ENCODE results near the gene SCRN1. TPM values are rescaled to one million over a fixed set of nuclear protein-coding genes. Genes with fewer than 3 reads are reported as not detected.

SCRN1 gene
- total RNA-seq, 2 donors from 2014 or later, result 33.8 to 99.8 TPM

- intact Hi-C loops (cut with DNase I), result no loop called here
- Histone ChIP-seq H3K9me3 (no peaks in the 10 kb centered on the region), H3K4me3 (no peak overlapping the region), H3K27ac (no peak overlapping the region), H3K4me1 (replicated peaks) (no peaks in the 10 kb centered on the region), H3K36me3 (no peaks in the 10 kb centered on the region), H3K27me3 (replicated peaks; ENCODE audit: insufficient read depth) (no peaks in the 10 kb centered on the region)
- 59% methylated on average over 4 of the region's 4 CpGs for WGBS
- TF ChIP-seq CTCF (IDR thresholded peaks at IDR 0.05) (no peak), POLR2AphosphoS5 (IDR thresholded peaks at IDR 0.05) (no peak)
- DNase-seq (ENCODE audit: low spot score), result no peak
Observed at GRCh38 chr7:29890251-29890650, 99.3 kb downstream of the SCRN1 start.

- Histone ChIP-seq H3K36me3 (no peaks in the 10 kb centered on the region), H3K4me1 (replicated peaks) (no peaks in the 10 kb centered on the region), H3K27ac (no peak overlapping the region), H3K9me3 (no peaks in the 10 kb centered on the region), H3K4me3 (no peak overlapping the region), H3K27me3 (replicated peaks; ENCODE audit: insufficient read depth) (no peaks in the 10 kb centered on the region)
- intact Hi-C loops (cut with DNase I), result no loop called here
- DNase-seq (ENCODE audit: low spot score), result no peak
- WGBS, result 95% methylated on average over 5 of the region's 5 CpGs
- TF ChIP-seq POLR2AphosphoS5 (IDR thresholded peaks at IDR 0.05), result no peak
- no peak for TF ChIP-seq POLR2A (IDR thresholded peaks at IDR 0.05)
- no peak for TF ChIP-seq CTCF (IDR thresholded peaks at IDR 0.05)
Observed at GRCh38 chr7:29889288-29889687, 100.3 kb downstream of the SCRN1 start.

- H3K4me3 ChIP-seq, result no peak overlapping the region
- no peak for DNase-seq (ENCODE audit: low spot score)
- no peaks in the 10 kb centered on the region for H3K9me3 ChIP-seq
- 85% methylated on average over 7 of the region's 7 CpGs for WGBS
- H3K4me1 ChIP-seq (replicated peaks), result no peaks in the 10 kb centered on the region
- H3K27me3 ChIP-seq (replicated peaks; ENCODE audit: insufficient read depth), result no peaks in the 10 kb centered on the region
- H3K36me3 ChIP-seq, result no peaks in the 10 kb centered on the region
- no peak overlapping the region for H3K27ac ChIP-seq
- TF ChIP-seq POLR2A (IDR thresholded peaks at IDR 0.05) (no peak), CTCF (IDR thresholded peaks at IDR 0.05) (no peak), POLR2AphosphoS5 (IDR thresholded peaks at IDR 0.05) (no peak)
- intact Hi-C loops (cut with DNase I), result no loop called here
Observed at GRCh38 chr7:29888006-29888405, 101.6 kb downstream of the SCRN1 start.

- Histone ChIP-seq H3K27me3 (replicated peaks; ENCODE audit: insufficient read depth) (no peaks in the 10 kb centered on the region), H3K36me3 (no peaks in the 10 kb centered on the region), H3K4me3 (no peak overlapping the region), H3K4me1 (replicated peaks) (no peaks in the 10 kb centered on the region), H3K9me3 (no peaks in the 10 kb centered on the region), H3K27ac (no peak overlapping the region)
- intact Hi-C loops (cut with DNase I), result no loop called here
- TF ChIP-seq POLR2A (IDR thresholded peaks at IDR 0.05) (no peak), CTCF (IDR thresholded peaks at IDR 0.05) (no peak)
- no peak for DNase-seq (ENCODE audit: low spot score)
- 97% methylated on average over 2 of the region's 2 CpGs for WGBS
Observed at GRCh38 chr7:29886827-29887226, 102.8 kb downstream of the SCRN1 start.

GRCh38 chr7:29885626-29886025 is 104.0 kb downstream of the SCRN1 start:
- Histone ChIP-seq H3K4me3 (no peak overlapping the region), H3K4me1 (replicated peaks) (no peaks in the 10 kb centered on the region), H3K27ac (no peak overlapping the region), H3K27me3 (replicated peaks; ENCODE audit: insufficient read depth) (no peaks in the 10 kb centered on the region), H3K9me3 (no peaks in the 10 kb centered on the region), H3K36me3 (no peaks in the 10 kb centered on the region)
- TF ChIP-seq POLR2A (IDR thresholded peaks at IDR 0.05), result no peak
- TF ChIP-seq POLR2AphosphoS5 (IDR thresholded peaks at IDR 0.05), result no peak
- TF ChIP-seq CTCF (IDR thresholded peaks at IDR 0.05), result no peak
- no peak for DNase-seq (ENCODE audit: low spot score)
- intact Hi-C loops (cut with DNase I), result no loop called here
- WGBS, result 80% methylated on average over 3 of the region's 3 CpGs

Data from prostate gland (tissue), 2 donors.